ELR (cell line): ENCODE measurements around the gene CXCL6.

Experiments
- DNase-seq: peaks from one replicate; pipeline ENCODE4 v3.0.0-alpha.2; 2015; ENCODE audit warnings: low read depth

The CXCL6 gene

GRCh38 chr4:73868206-73869129 lies 32.0 kb downstream of the CXCL6 start:
- peak; percentile 58 for DNase-seq

GRCh38 chr4:73869130-73870055 lies 32.9 kb downstream of the CXCL6 start, which contains the start of gene CXCL1:
Gene CXCL1, plus strand, starts transcription at chr4:73869393. Its CDS starts 78 bp downstream, at chr4:73869471.
- peak; percentile 82 for DNase-seq

DNA sequence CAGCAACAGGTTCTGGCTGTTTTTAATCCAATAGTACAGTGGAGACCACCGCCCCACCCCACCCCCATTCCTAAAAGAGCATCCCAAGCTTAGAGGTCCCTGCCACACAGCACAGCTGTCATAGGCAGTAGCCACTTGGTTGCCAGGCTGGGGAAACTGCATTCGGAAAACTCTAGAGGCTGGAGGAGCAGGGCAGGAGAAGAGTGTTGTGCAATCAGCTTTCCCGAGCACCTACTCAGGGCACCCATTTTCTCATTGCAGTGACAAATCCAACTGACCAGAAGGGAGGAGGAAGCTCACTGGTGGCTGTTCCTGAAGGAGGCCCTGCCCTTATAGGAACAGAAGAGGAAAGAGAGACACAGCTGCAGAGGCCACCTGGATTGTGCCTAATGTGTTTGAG lies 33.8 kb downstream of the CXCL6 start:
- DNase-seq = peak; percentile 76

GRCh38 chr4:73870768-73871167 lies 34.3 kb downstream of the CXCL6 start:
- DNase-seq = peak; percentile 65

DNA sequence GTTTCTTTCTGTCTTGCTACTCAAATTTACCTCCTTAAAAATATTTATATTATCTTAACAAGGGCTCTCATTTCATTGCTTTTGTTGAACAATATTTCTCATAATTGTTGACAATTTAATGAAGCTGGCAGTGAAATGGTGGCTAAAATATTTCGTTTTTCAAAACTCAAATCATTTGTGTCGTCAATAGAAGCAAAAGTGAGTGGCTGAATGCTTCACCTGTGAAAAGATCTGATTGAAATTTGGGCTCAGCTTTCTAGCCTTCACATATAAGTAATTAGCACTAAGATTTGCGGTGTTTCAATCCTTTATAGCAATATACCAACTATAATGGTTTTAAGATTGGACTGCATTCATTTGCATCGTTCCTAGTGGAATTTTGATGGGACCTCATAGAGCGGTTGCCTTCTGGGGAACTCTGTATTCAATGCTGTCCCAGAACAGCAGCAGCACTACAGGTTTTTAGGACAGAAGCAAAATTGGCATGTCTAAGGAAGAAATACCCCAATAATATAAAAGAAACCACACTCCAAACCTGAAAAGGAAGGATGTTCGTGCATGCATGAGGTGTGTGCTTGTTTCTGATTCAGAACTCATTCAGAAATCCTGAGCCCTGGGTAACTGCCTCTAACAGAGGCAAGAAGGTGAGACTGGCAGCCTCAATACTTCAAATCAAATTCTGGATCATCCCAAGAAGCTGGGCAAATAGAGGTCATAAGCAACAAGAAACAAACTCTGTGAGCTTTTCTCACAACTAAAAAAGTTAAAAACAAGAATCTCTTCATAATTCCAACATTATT lies 35.2 kb downstream of the CXCL6 start:
- DNase-seq = peak; percentile 49

DNA sequence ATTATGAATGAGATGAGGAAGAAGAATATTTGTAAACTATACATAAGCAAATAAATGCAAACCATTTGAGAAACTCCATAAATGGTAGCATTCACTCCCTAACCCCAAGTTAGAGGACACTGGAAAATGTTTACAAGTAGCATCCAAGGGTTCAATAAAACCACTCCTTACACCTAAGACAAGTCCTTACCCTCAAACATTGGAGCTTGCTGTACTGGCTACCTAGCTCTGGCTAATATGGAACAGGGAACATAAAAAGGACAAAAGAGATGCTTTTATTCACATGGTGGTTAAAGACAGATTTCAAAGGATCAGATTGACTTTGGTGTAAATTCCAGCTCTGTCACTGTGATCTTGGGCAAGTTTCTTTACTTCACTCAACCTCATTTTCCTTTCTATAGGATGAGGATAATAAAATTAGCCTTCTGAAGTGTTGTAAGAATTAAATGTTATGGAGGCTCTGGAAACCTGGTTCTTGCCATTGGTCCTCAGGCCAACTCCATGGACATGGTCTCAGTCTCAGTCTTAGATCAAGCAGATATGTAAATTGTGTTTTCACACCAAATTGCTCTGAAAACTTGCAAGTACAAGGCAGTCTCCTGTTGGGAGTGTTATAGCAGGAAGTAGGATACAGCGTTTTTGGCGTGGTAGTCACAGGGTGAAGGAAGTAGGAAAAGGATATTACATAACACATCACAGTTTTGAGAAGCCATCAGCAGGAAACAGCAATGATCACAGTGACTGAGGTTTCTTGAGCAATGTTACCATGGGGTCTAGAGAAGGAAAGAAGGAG lies 36.0 kb downstream of the CXCL6 start:
- DNase-seq = peak; percentile 45

- DNase-seq = no peak
Observed at GRCh38 chr4:73874386-73874785, 37.9 kb downstream of the CXCL6 start.

- DNase-seq = no peak
Observed at GRCh38 chr4:73875401-73875800, 38.9 kb downstream of the CXCL6 start.

- peak; percentile 85 for DNase-seq
Observed at GRCh38 chr4:73883306-73883705, 46.8 kb downstream of the CXCL6 start.

GRCh38 chr4:73885574-73886267 lies 49.2 kb downstream of the CXCL6 start:
- peak; percentile 71 for DNase-seq
